Esophagus muscularis mucosa (tissue), 3 donors: Measurements from ENCODE around the gene DUSP9.

Experiments
- CTCF ChIP-seq, 3 experiments: fragments of 200-600 bp in 2 of 3; fragments of 450-650 bp in 1 of 3; sonication (generic) in 2 of 3; IDR thresholded peaks; one replicate each; pipeline ENCODE4 v1.5.1; 2017 to 2019; ENCODE audit warnings: antibody characterized with exemption in 3 of 3, mild to moderate bottlenecking in 2 of 3, moderate library complexity in 1 of 3
- POLR2A ChIP-seq: fragments of 450-650 bp; IDR thresholded peaks from one replicate; pipeline ENCODE4 v1.6.1; 2017; ENCODE audit warnings: antibody characterized with exemption, moderate library complexity, mild to moderate bottlenecking, low read depth
- POLR2AphosphoS5 ChIP-seq, 2 donors: sonication (generic); formaldehyde crosslinking; IDR thresholded peaks; one replicate each; pipeline ENCODE4 v1.6.1; 2017; ENCODE audit warnings: antibody characterized with exemption in 2 of 2

DNA sequence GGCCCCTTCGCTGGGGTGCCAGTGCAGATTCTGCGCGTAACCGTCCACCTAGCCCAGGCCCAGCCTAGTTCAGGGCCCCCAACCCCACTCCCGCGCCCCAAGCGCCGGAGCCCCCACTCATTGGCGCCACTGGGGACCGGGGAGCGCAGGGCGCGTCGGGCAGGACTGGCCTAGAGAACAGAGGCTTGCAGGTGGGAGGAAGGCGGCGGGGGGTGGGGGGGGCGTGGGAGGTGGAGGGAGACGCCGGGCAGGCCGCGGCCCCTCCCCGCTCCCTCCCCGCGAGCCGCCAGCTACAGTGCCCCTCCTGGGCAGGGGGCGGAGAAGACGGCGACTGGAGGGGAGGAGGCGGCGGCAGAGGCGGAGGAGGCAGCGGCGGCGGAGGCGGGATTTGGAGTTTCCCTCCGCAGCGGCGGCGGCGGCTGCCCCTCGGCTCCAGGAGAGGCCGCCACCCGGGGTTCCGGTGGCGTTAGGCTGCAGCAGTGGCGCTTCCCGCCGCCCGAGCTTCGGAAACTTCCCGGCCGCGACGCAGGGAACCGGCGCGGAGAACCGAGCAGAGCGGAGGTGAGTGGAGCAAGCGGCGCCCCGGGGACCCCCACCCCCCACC lies 4.8 kb upstream of the DUSP9 start:
- TF ChIP-seq POLR2AphosphoS5 (IDR thresholded peaks at IDR 0.05), result no peak
- TF ChIP-seq POLR2A, result no peak
- no peak for TF ChIP-seq CTCF (IDR thresholded peaks at IDR 0.05)
